Testis (tissue), 3 donors: ENCODE data around the gene POLR3G. TPM values are rescaled to one million over a fixed set of nuclear protein-coding genes. Genes with fewer than 3 reads are reported as not detected.

Experiments used
- DNase-seq: peaks from one replicate; pipeline ENCODE4 v3.0.0-alpha.2; 2019
- H3K27ac ChIP-seq, 2 donors: fragments of 200-600 bp; sonication (generic); one replicate each; pipeline ENCODE4 v1.5.1; 2019
- H3K27me3 ChIP-seq: fragments of 200-600 bp; sonication (generic); one replicate; pipeline ENCODE4 v1.5.1; 2019
- H3K36me3 ChIP-seq: fragments of 200-600 bp; sonication (generic); one replicate; pipeline ENCODE4 v1.5.1; 2017; ENCODE audit warnings: low read depth; ENCODE audit errors: missing control alignments
- H3K4me1 ChIP-seq: fragments of 200-600 bp; sonication (generic); one replicate; pipeline ENCODE4 v1.5.1; 2019
- H3K4me3 ChIP-seq, 2 donors: fragments of 200-600 bp; sonication (generic); one replicate each; pipeline ENCODE4 v1.5.1; 2017 to 2019
- H3K9me3 ChIP-seq: fragments of 200-600 bp; sonication (generic); one replicate; pipeline ENCODE4 v1.5.1; 2017
- POLR2A ChIP-seq: fragments of 450-650 bp; IDR thresholded peaks from one replicate; pipeline ENCODE4 v1.6.1; 2017; ENCODE audit warnings: antibody characterized with exemption, mild to moderate bottlenecking, moderate library complexity
- WGBS, 2 donors: methylation state at CpG; one replicate each; pipeline ENCODE4 v1.1.5; 2018; 5-methylcytosine and 5-hydroxymethylcytosine counted together
- intact Hi-C: fragments of 100-400 bp; cut with DNase I; formaldehyde crosslinking; loops from one replicate; pipeline ENCODE4 v1.15.1; 2023; ENCODE audit warnings: low total_unique reads
- polyA plus RNA-seq: library from polyadenylated mRNA; stranded (reverse); fragments of 350-450 nt; fragmentation: Illumina TruSeq; extraction: RNeasy Lipid Tissue Mini Kit (QIAGEN cat#74804); gene quantifications from one replicate; pipeline ENCODE4 v1.2.3, GENCODE V29; 2014; ENCODE audit warnings: low read depth, low replicate concordance; ENCODE audit not compliant: insufficient read depth
- total RNA-seq, 2 donors: library from RNA; depleted of rRNA; stranded (reverse); fragments of >200 nt; gene quantifications; one replicate each; pipeline ENCODE4 v1.2.3, GENCODE V29; 2016
- TF ChIP-seq, protein P1 (sequence below), 3 experiments: fragments of 450-650 bp in 2 of 3; fragments of 200-600 bp in 1 of 3; sonication (generic) in 1 of 3; IDR thresholded peaks; one replicate each; pipeline ENCODE4 v1.5.1; 2016 to 2019; ENCODE audit warnings: antibody characterized with exemption in 3 of 3, mild to moderate bottlenecking in 2 of 3, moderate library complexity in 1 of 3

POLR3G gene
- total and polyA plus RNA-seq, 3 donors from 2014 or later = 5.2 to 13.4 (median 9.4) TPM

DNA sequence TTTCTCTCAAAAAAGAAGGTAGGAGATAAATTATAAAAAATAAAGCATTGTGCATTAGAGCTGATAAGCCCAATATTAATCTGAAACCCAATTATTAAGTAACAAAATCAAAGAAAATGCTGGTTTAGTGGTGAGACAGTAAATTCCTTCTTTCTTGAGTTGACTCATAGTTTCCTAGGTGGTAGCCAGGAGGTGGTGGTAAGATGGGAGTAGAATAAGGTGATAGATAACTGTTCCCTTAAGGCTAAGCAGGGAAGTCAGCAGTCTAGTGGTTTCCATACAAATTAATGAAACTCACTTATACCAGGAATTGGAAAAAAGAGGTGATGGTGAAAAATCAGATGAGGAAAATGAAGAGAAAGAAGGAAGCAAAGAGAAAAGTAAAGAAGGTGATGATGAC lies 31.6 kb downstream of the POLR3G start:
- Histone ChIP-seq H3K27ac (no peak overlapping the region), H3K4me1 (no peaks in the 10 kb centered on the region), H3K9me3 (no peaks in the 10 kb centered on the region), H3K27me3 (no peaks in the 10 kb centered on the region), H3K36me3 (no peaks in the 10 kb centered on the region), H3K4me3 (no peak overlapping the region)
- intact Hi-C loops = no loop called here
- TF ChIP-seq, protein P1, sequence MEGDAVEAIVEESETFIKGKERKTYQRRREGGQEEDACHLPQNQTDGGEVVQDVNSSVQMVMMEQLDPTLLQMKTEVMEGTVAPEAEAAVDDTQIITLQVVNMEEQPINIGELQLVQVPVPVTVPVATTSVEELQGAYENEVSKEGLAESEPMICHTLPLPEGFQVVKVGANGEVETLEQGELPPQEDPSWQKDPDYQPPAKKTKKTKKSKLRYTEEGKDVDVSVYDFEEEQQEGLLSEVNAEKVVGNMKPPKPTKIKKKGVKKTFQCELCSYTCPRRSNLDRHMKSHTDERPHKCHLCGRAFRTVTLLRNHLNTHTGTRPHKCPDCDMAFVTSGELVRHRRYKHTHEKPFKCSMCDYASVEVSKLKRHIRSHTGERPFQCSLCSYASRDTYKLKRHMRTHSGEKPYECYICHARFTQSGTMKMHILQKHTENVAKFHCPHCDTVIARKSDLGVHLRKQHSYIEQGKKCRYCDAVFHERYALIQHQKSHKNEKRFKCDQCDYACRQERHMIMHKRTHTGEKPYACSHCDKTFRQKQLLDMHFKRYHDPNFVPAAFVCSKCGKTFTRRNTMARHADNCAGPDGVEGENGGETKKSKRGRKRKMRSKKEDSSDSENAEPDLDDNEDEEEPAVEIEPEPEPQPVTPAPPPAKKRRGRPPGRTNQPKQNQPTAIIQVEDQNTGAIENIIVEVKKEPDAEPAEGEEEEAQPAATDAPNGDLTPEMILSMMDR (IDR thresholded peaks at IDR 0.05) = no peak
- TF ChIP-seq POLR2A = no peak
- DNase-seq = no peak

DNA sequence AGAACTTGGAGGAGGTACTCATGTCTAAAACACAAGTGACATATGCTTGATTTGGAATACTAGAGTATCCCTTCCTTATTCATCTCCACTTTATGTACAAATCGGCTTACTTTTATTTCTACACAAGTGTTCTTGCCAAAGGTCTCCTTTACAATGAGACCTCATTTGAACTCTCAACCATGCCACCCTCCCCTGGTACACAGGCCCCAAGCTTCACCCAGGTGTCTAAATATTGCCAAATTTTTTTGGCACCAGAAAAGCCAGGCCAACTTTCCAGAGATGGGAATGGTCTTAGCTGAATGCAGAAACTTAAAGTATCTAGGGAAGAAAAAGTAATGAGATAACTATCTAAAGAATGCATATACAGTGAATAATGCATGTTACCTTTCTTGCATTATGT lies 35.8 kb downstream of the POLR3G start:
- TF ChIP-seq, protein P1 (IDR thresholded peaks at IDR 0.05) = no peak
- TF ChIP-seq POLR2A = no peak
- Histone ChIP-seq H3K4me1 (no peaks in the 10 kb centered on the region), H3K36me3 (no peaks in the 10 kb centered on the region), H3K27me3 (no peaks in the 10 kb centered on the region), H3K27ac (no peak overlapping the region), H3K4me3 (no peak overlapping the region), H3K9me3 (no peaks in the 10 kb centered on the region)
- DNase-seq = no peak
- intact Hi-C loops = no loop called here
- 91 to 93% methylated on average over 1 of the region's 1 CpG for WGBS, 2 donors

DNA sequence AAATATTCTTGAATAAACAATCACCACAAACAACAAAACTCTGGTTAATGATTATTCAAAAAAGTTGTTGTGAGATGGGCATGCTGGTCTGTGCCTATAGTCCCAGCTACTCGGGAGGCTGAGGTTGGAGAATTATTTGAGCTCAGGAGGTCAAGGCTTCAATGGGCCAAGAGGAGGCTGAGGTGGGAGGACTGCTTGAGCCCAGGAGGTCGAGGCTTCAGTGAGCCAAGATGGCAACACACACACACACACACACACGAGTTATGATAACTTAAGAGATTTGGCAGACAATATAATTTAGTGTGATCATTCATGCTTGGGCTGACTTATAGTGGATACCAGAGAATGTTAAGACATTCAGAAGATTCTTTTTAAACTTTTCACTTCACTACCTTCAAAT lies 39.9 kb downstream of the POLR3G start:
- H3K9me3 ChIP-seq = no peaks in the 10 kb centered on the region
- H3K27ac ChIP-seq = no peak overlapping the region
- WGBS, 2 donors = 77 to 82% methylated on average over 3 of the region's 3 CpGs
- H3K4me1 ChIP-seq = no peaks in the 10 kb centered on the region
- intact Hi-C loops = no loop called here
- H3K27me3 ChIP-seq = no peaks in the 10 kb centered on the region
- DNase-seq = no peak
- no peak overlapping the region for H3K4me3 ChIP-seq
- TF ChIP-seq, protein P1 (IDR thresholded peaks at IDR 0.05) = no peak
- TF ChIP-seq POLR2A = no peak
- H3K36me3 ChIP-seq = no peaks in the 10 kb centered on the region

DNA sequence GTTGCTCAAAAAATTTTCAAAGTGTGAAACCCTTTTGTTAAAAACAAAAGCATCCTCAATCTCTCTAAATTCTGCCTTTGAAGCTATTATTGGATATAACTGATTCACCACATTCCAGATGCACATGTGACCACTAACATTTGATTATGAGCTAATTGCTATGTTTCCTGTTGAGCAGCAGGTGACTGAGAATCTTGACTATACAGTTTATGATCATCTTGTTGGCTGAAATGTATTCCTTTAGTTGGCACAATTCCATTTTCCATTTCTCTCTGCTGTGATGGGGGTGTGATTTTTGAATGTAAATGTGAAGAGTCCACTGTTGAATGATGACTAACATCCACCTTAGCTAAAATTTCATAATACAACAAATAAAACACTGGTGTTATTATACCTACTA lies 44.0 kb downstream of the POLR3G start:
- H3K9me3 ChIP-seq = no peaks in the 10 kb centered on the region
- H3K4me3 ChIP-seq = no peak overlapping the region
- no peak for TF ChIP-seq POLR2A
- TF ChIP-seq, protein P1 (IDR thresholded peaks at IDR 0.05) = no peak
- H3K36me3 ChIP-seq = no peaks in the 10 kb centered on the region
- no peak overlapping the region for H3K27ac ChIP-seq
- no peak for DNase-seq
- intact Hi-C loops = no loop called here
- no peaks in the 10 kb centered on the region for H3K4me1 ChIP-seq
- H3K27me3 ChIP-seq = no peaks in the 10 kb centered on the region

DNA sequence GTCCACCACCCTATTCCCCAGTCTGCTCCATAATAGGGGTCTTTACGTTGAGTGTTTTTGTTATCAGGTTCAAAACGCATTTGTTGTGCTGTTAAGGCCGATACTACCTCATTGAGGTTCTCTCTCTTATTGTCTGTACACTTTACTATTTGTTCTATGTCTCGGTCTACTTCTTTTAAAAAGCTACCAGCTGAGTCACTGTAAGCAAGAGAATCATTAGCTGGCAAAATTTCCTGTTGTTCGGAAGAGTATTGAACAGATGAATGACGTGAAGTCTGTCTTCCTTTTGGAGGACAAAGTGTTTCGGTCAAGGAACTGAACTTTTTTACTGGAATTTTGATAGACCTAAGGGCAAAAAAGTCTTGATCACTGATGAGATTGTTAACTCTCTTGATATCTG lies 44.4 kb downstream of the POLR3G start:
- intact Hi-C loops = no loop called here
- 92% methylated on average over 7 of the region's 7 CpGs for WGBS, 2 donors
- Histone ChIP-seq H3K27me3 (no peaks in the 10 kb centered on the region), H3K36me3 (no peaks in the 10 kb centered on the region), H3K4me3 (no peak overlapping the region), H3K4me1 (no peaks in the 10 kb centered on the region), H3K27ac (no peak overlapping the region), H3K9me3 (no peaks in the 10 kb centered on the region)
- no peak for DNase-seq
- no peak for TF ChIP-seq POLR2A
- TF ChIP-seq, protein P1 (IDR thresholded peaks at IDR 0.05) = no peak
